G401.6 (cell line): ENCODE results near the gene C19orf33.

Experiments
- FAIRE-seq: peaks from 2 replicates; lab custom pipeline; 2012; peaks lifted over from hg19 to GRCh38; lab: Jason Lieb, UNC

C19orf33 gene

DNA sequence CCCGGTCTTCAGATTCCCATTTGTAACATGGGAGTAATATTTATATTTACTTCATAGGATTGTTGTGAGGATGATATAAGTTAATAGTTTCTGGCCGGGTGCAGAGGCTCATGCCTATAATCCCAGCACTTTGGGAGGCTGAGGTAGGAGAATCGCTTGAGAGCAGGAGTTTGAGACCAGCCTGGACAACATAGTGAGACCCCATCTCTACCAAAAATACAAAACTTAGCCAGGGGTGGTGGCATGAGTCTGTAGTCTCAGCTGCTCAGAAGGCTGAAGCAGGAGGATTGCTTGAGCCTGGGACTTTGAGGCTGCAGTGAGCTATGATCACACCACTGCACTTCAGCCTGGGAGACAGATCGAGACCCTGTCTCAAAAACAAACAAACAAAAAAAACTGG lies 42.8 kb downstream of the C19orf33 start:
- no peak for FAIRE-seq

DNA sequence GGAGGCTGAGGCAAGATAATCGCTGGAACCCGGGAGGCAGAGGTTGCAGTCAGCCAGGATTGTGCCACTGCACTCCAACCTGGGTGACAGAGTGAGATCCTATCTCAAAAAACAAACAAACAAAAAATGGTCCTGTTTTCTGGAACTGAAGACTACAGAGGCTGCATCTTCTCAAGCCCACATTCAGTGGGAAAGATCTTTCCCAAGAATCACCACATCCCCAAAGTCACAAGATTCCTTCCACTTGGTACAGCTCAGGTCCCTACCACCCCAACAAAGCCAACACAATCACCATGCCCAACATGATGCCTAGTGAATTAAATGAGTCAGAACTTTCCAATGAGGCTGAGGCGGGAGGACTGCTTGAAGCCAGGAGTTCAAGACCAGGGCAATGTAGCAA lies 46.8 kb downstream of the C19orf33 start:
- no peak for FAIRE-seq

DNA sequence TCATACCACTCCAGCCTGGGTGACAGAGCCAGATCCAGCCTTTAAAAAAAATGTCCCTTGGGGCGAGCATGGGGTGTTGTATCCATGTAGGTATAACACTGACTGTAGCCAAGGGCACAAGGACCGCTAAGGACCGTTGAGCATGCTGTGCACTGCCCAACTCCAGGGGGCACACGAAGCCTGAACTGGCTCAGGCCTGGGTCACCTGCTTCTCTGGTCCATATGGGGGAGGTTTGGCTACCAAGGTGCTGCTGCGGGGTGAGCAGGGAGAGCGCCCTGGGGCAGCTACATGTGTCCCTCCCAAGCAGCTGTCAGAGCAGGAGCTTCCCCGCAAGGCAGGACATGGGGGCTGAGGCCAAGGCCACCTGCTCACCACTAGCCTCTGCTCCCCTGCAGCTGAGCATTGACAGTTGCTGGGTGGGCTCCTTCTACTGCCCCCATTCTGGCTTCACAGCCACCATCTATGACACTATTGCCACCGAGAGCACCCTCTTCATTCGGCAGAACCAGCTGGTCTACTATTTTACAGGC lies 47.9 kb downstream of the C19orf33 start:
- no peak for FAIRE-seq

DNA sequence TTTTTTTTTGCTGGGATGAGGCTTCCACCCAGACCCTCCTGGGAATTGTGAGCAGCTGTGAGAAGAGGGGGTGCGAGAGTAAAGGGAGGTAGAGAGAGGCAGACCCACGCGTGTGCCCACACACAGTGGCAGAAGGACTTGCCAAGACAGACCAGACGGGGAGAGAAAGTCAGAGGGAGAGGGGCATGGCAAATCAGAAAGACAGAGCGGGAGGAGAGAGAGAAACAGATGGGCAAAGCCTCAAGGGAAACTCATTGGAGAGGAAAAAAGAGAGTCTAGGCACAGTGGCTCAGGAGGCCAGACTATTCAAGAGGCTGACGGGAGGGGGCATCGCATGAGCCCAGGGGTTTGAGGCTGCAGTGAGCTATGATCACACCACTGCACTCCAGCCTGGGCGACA lies 48.6 kb downstream of the C19orf33 start:
- FAIRE-seq = no peak
